A673 (cell line): ENCODE results near the gene ANKLE1.

Source experiments
- EZH2 ChIP-seq: fragments of 200-600 bp; sonication (generic); IDR thresholded peaks from 2 replicates; pipeline ENCODE4 v1.6.1; 2017; ENCODE audit warnings: borderline replicate concordance, low read depth, mild to moderate bottlenecking, mixed read lengths, antibody characterized with exemption, low read length; ENCODE audit not compliant: poor library complexity, severe bottlenecking
- TF ChIP-seq, protein P1 (sequence below): fragments of 300-800, 200-600 bp; sonication (generic); conservative IDR thresholded peaks from 2 replicates; pipeline ENCODE4 v1.5.1; 2017; ENCODE audit warnings: low read depth, mild to moderate bottlenecking, antibody characterized with exemption, low read length, moderate library complexity, mixed read lengths

DNA sequence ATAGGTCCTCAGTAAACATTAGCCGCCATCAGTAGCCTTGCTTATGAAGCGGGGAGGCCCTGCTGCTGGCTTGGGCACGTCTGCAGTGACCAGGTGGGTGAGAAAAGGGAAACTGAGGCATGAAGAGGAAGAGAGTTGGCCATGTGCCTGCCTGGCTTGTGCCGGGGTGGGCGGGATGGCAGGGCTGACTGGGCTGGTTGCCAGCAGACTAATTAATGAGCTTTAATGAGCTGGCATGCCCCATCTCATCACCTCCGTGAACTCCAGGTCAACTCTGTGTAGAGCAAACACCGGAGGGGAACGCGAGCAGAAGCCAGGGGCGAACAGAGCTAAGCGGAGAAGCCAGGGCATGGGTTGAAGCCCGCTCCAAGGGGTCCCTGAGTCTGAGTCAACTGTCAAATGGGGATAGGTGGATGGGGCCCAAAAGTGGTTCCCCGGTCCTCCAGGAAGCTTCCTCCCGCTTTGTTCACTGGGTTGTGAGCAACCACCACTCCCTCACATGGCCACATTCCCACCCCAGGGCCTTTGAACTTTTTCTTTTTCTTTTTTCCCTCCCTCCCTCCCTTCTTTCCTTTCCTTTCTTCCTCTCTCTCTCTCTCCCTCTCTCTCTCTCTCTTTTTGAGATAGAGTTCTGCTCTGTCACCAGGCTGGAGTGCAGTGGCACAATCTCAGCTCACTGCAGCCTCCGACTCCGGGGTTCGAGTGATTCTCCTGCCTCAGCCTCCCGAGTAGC lies 44.7 kb upstream of the ANKLE1 start:
- TF ChIP-seq, protein P1, sequence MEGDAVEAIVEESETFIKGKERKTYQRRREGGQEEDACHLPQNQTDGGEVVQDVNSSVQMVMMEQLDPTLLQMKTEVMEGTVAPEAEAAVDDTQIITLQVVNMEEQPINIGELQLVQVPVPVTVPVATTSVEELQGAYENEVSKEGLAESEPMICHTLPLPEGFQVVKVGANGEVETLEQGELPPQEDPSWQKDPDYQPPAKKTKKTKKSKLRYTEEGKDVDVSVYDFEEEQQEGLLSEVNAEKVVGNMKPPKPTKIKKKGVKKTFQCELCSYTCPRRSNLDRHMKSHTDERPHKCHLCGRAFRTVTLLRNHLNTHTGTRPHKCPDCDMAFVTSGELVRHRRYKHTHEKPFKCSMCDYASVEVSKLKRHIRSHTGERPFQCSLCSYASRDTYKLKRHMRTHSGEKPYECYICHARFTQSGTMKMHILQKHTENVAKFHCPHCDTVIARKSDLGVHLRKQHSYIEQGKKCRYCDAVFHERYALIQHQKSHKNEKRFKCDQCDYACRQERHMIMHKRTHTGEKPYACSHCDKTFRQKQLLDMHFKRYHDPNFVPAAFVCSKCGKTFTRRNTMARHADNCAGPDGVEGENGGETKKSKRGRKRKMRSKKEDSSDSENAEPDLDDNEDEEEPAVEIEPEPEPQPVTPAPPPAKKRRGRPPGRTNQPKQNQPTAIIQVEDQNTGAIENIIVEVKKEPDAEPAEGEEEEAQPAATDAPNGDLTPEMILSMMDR = no peak
- TF ChIP-seq EZH2 = no peak
